Spleen (tissue), 11 donors: ENCODE data around the gene HDAC4. TPM values are rescaled to one million over a fixed set of nuclear protein-coding genes. Genes with fewer than 3 reads are reported as not detected.
A peak's percentile ranks its signal among the peaks of the same experiment; 100 is the strongest.

Experiments used
- DNase-seq: peaks from one replicate; pipeline ENCODE4 v3.0.0-alpha.2; 2020
- H3K27ac ChIP-seq, 8 donors: fragments of 200-600 bp; sonication (generic) in 7 of 8; 1 replicate in 4 of 8; 2 replicates in 4 of 8; pipeline versions ENCODE4 v1.5.0 to v1.8.0; 2016 to 2021; ENCODE audit warnings: inconsistent platforms in 4 of 8, mild to moderate bottlenecking in 4 of 8, moderate library complexity in 1 of 8
- H3K27me3 ChIP-seq, 7 donors: fragments of 200-600 bp; sonication (generic) in 6 of 7; replicated peaks in 1 of 7; 1 replicate in 4 of 7; 2 replicates in 3 of 7; pipeline versions ENCODE4 v1.5.0 to v1.8.0; 2016 to 2021; ENCODE audit warnings: inconsistent platforms in 3 of 7, mild to moderate bottlenecking in 1 of 7
- H3K36me3 ChIP-seq, 6 donors: fragments of 200-600 bp; sonication (generic) in 5 of 6; 1 replicate in 4 of 6; 2 replicates in 2 of 6; pipeline versions ENCODE4 v1.5.0 to v1.8.0; 2016 to 2021; ENCODE audit warnings: inconsistent platforms in 2 of 6
- H3K4me1 ChIP-seq, 6 donors: fragments of 200-600 bp; sonication (generic) in 5 of 6; 1 replicate in 3 of 6; 2 replicates in 3 of 6; pipeline versions ENCODE4 v1.5.0 to v1.8.0; 2016 to 2021; ENCODE audit warnings: inconsistent platforms in 3 of 6
- H3K4me3 ChIP-seq, 8 donors: fragments of 200-600 bp; sonication (generic) in 7 of 8; 1 replicate in 4 of 8; 2 replicates in 4 of 8; pipeline versions ENCODE4 v1.5.0 to v1.8.0; 2016 to 2021; ENCODE audit warnings: inconsistent platforms in 4 of 8, mild to moderate bottlenecking in 4 of 8, moderate library complexity in 2 of 8
- H3K9me3 ChIP-seq, 8 donors: fragments of 200-600 bp; sonication (generic) in 7 of 8; 1 replicate in 4 of 8; 2 replicates in 4 of 8; pipeline versions ENCODE4 v1.5.0 to v1.8.0; 2016 to 2021; ENCODE audit warnings: inconsistent platforms in 4 of 8
- POLR2A ChIP-seq, 3 donors: fragments of 450-650 bp; IDR thresholded peaks; one replicate each; pipeline ENCODE4 v1.5.1; 2017; ENCODE audit warnings: antibody characterized with exemption in 3 of 3, mild to moderate bottlenecking in 1 of 3
- POLR2AphosphoS5 ChIP-seq, 3 donors: sonication (generic); formaldehyde crosslinking; IDR thresholded peaks; one replicate each; pipeline ENCODE4 v1.5.1; 2017; ENCODE audit warnings: antibody characterized with exemption in 3 of 3
- WGBS, 5 donors: extraction: QIAGEN DNeasy Blood & Tissue Kit in 3 of 5; methylation state at CpG; one replicate each; pipeline versions ENCODE4 v1.1.5 to v1.1.7; 2013 to 2018; 5-methylcytosine and 5-hydroxymethylcytosine counted together
- intact Hi-C: fragments of 100-400 bp; cut with DNase I; formaldehyde crosslinking; loops from one replicate; pipeline ENCODE4 v1.15.0; 2023; ENCODE audit warnings: low total_unique reads
- polyA plus RNA-seq, 3 donors: library from polyadenylated mRNA; stranded (reverse); fragments of 200-250 nt; gene quantifications; one replicate each; pipeline ENCODE4 v1.2.1, GENCODE V29; 2013
- total RNA-seq, 7 donors: library from RNA; depleted of rRNA in 3 of 7; stranded (reverse); fragments of >200 nt in 3 of 7; fragmentation: NEBNext Ultra II Directional in 4 of 7; extraction: Animal tissue kit (Norgen Biotek cat#: 25700) in 4 of 7; gene quantifications; one replicate each; pipeline versions ENCODE4 v1.1.0 to v1.2.1, GENCODE V29; 2016 to 2021
- TF ChIP-seq, protein P1 (sequence below), 11 experiments: fragments of 200-600 bp in 7 of 11; fragments of 450-650 bp in 4 of 11; sonication (generic) in 4 of 11; IDR thresholded peaks in 8 of 11; conservative IDR thresholded peaks in 3 of 11; 1 replicate in 7 of 11; 2 replicates in 4 of 11; pipeline versions ENCODE4 v1.4.0 to v1.8.0; 2016 to 2021; ENCODE audit warnings: antibody characterized with exemption in 11 of 11, inconsistent platforms in 4 of 11, mild to moderate bottlenecking in 1 of 11
- donor health status: healthy with polysubstance abuse.
- donor health status: DM: no; HTN: no; CAD: no; lungs with moderate emphysema.
- donor health status: DM: no; HTN: no; CAD: no.
- donor health status: Bipolar disorder and iron deficiency.
- donor health status: healthy.
- donor health status: DM: no; HTN: no; CAD: no.
- donor health status: DM: yes; HTN: yes; CAD: no.

The HDAC4 gene
- total and polyA plus RNA-seq, 10 donors: 3.2 to 122 (median 69.5) TPM

DNA sequence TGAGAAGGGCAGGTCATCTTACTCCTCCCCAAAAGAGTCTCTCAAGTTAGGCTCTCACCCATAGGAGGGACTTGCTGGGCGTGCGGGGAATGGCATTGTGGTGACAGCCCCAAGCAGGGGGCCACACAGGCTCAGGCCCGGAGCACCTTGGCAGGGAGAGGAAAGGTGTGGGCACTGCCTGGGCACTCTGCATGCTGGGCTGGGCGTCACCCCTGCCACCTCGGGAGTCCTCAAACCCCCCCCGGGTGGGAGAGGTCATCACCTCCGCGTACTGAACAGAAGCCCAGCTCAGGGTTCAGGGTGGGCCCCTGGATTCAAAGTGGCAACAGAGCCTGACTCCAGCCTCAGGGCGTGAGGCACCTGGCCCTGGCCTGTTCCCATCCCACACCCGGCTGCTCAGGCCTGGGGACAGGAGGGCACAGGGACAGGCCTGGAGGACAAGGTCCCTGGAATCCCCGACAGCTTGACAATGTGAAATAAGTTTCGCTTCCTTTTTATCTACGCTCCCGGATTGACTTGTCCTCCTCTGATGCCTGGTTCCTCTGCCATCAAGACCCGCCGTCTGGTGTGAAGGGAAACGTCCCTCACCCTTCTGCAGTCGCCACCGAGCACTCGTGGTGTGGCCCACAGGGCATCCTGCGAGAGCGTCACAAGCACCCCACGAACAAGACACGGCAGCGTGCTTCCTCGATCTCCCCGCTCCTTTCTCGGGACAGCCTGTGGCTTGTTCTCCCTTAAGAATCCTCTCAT lies 97.8 kb downstream of the HDAC4 start:
- DNase-seq: peak; percentile 83
- intact Hi-C loops: no loop called here
- Histone ChIP-seq H3K9me3 (no peaks in the 10 kb centered on the region), H3K27me3 (no peaks in the 10 kb centered on the region), H3K36me3 (peaks cover 0 to 8% (median 0%) of the 10 kb centered on the region in 6 donors), H3K4me3 (no peak overlapping the region), H3K4me1 (peaks cover 14 to 95% (median 64%) of the 10 kb centered on the region in 6 donors), H3K27ac (peak overlapping the region in 2 of 8 donors; percentile 29 to 47)
- WGBS, 5 donors: 66 to 76% (median 68%) methylated on average over 25 to 28 of the region's 28 CpGs
- TF ChIP-seq POLR2AphosphoS5 (IDR thresholded peaks at IDR 0.05) (peak; percentile 30 to 67 (median 55)), POLR2A (IDR thresholded peaks at IDR 0.05) (no peak)

DNA sequence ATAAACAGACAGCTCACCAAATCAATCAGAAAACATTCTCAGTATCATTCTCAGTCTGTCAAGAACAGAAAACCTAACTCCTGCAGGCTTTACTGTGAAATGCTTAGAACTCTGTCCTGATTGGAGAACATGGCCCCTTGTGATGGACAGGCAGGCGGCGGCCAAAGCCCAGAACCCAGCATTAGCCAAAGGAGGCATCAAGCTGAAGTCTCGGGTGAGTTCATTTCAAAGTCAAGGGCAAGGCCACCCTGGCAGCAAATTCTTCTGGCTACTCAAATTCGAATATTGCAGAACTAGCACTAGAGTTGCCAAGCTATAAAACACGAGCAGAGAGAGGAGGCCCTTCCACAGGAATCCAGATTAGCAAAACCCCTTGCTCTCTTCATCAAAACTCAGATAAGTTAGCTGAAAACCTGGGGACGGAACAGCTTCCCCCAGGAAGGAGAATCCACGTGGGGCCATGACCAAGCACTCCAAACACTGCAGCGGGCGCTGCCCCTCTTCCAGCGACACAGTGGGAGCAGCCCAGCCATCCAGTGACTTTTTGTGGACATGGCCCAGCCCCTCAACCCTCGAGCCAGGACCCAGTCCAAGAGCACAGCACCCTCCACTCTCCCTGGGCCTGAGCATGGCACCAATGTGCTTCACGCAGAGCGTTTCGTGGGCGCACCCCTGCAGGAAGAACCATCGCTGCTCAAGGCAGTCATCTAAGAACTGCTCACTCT lies 98.6 kb downstream of the HDAC4 start:
- Histone ChIP-seq H3K27ac (peak overlapping the region in 2 of 8 donors; percentile 29 to 47), H3K36me3 (peaks cover 0 to 8% (median 0%) of the 10 kb centered on the region in 6 donors), H3K27me3 (no peaks in the 10 kb centered on the region), H3K4me1 (peaks cover 20 to 95% (median 67%) of the 10 kb centered on the region in 6 donors), H3K4me3 (no peak overlapping the region), H3K9me3 (no peaks in the 10 kb centered on the region)
- intact Hi-C loops: no loop called here
- TF ChIP-seq POLR2AphosphoS5 (IDR thresholded peaks at IDR 0.05) (no peak), POLR2A (IDR thresholded peaks at IDR 0.05) (no peak)
- TF ChIP-seq, protein P1, sequence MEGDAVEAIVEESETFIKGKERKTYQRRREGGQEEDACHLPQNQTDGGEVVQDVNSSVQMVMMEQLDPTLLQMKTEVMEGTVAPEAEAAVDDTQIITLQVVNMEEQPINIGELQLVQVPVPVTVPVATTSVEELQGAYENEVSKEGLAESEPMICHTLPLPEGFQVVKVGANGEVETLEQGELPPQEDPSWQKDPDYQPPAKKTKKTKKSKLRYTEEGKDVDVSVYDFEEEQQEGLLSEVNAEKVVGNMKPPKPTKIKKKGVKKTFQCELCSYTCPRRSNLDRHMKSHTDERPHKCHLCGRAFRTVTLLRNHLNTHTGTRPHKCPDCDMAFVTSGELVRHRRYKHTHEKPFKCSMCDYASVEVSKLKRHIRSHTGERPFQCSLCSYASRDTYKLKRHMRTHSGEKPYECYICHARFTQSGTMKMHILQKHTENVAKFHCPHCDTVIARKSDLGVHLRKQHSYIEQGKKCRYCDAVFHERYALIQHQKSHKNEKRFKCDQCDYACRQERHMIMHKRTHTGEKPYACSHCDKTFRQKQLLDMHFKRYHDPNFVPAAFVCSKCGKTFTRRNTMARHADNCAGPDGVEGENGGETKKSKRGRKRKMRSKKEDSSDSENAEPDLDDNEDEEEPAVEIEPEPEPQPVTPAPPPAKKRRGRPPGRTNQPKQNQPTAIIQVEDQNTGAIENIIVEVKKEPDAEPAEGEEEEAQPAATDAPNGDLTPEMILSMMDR (IDR thresholded peaks at IDR 0.05 in 8 of 11, conservative IDR thresholded peaks at IDR 0.05 in 3 of 11): no peak
- peak; percentile 66 for DNase-seq
- 67 to 90% (median 82%) methylated on average over 12 to 16 of the region's 16 CpGs for WGBS, 5 donors

DNA sequence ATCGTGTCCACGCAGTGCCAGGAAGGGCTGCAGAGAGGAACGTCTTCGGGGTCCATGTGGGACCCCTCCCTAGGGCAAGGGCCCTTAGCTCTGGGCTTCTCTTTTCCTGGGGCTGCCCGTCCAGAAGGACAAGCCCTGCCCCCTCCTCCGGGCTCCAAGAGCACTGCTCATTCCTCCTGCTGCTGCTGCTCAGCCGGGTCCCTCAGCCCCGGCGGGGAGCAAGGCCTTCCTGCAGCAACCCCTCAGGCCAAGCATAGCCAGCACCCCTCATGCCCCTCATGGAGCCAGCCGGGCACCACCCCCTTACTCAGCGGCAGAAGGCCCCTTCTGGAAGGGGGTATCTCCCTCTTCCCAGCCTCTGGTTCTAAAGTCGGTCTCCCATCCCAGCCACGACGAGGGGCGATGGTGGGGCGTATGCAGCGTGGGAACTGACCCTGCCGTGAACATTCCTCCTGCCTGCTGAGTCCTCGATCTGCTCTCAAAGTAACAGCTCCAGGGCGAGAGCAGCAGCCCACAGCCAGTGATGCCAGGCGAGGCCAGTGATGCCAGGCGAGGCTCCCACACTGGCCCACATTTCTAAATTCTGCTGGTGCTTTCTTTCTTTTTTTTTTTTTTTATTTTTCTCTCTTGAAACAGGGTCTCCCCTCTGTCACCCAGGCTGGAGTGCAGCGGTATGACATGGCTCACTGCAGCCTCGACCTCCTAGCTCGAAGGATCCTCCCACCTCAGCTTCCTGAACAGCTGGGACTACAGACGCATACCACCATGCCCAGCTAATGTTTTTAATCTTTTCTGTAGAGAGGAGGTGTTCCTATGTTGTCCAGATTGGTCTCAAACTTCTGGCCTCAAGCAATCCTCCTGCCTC lies 99.7 kb downstream of the HDAC4 start:
- Histone ChIP-seq H3K4me3 (no peak overlapping the region), H3K4me1 (peaks cover 24 to 95% (median 71%) of the 10 kb centered on the region in 6 donors), H3K9me3 (no peaks in the 10 kb centered on the region), H3K36me3 (peaks cover 0 to 4% (median 0%) of the 10 kb centered on the region in 6 donors), H3K27me3 (no peaks in the 10 kb centered on the region), H3K27ac (peak overlapping the region in 2 of 8 donors; percentile 34 to 53)
- peak; percentile 70 for DNase-seq
- TF ChIP-seq, protein P1 (IDR thresholded peaks at IDR 0.05 in 8 of 11, conservative IDR thresholded peaks at IDR 0.05 in 3 of 11): no peak
- TF ChIP-seq POLR2A (IDR thresholded peaks at IDR 0.05) (no peak), POLR2AphosphoS5 (IDR thresholded peaks at IDR 0.05) (no peak)
- 80 to 85% (median 81%) methylated on average over 22 to 26 of the region's 26 CpGs for WGBS, 5 donors
- intact Hi-C loops: no loop called here

DNA sequence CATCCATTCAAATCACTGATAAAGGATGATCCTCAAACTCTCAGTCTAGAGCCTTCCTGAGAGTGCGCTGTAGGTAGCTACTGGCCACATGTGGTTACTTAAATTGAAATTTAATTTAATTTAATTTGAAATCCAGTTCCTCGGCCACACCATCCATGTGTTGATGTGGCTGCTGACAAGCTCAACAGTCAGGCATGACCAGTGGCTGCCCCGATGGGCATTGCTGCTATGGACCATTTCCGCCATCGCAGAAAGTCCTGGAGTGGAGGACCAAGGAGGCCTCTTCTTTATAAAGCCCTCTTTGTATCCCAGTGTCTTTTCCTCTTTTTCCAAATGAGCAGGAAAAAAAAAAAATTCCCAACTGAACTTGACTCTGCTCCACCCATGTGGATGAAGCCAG lies 100.6 kb downstream of the HDAC4 start:
- DNase-seq: peak; percentile 25
- no peaks in the 10 kb centered on the region for H3K9me3 ChIP-seq
- TF ChIP-seq POLR2AphosphoS5 (IDR thresholded peaks at IDR 0.05) (no peak), POLR2A (IDR thresholded peaks at IDR 0.05) (no peak)
- TF ChIP-seq, protein P1 (IDR thresholded peaks at IDR 0.05 in 8 of 11, conservative IDR thresholded peaks at IDR 0.05 in 3 of 11): no peak
- H3K36me3 ChIP-seq: peaks cover 0 to 4% (median 0%) of the 10 kb centered on the region in 6 donors
- H3K4me1 ChIP-seq: peaks cover 33 to 97% (median 75%) of the 10 kb centered on the region in 6 donors
- 96 to 99% (median 98%) methylated on average over 5 of the region's 5 CpGs for WGBS, 5 donors
- no peak overlapping the region for H3K4me3 ChIP-seq
- intact Hi-C loops: no loop called here
- H3K27me3 ChIP-seq: no peaks in the 10 kb centered on the region
- no peak overlapping the region for H3K27ac ChIP-seq
